Measurements from ENCODE around the gene BZW2.

DNA sequence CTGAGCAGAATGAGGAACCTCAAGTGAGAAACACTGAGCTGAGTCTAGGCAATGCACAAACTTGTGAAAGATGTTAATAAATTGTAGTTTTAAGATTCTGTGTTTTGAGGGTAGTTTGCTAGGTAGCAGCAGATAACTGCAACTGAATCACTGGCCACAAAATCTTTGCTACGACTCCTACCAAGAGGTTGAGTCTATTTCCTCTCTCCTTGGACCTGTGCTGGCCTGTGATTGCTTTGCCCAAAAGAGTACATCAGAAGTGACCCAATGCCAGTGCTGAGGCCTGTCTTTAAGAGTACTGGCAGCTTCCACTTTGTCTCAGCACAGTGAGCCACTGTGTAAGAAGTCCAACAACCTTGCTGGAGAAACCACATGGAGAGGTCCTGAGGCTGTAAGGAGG is 95.7 kb downstream of the BZW2 start:
- no peak for TF ChIP-seq POLR2AphosphoS5 (IDR thresholded peaks at IDR 0.05; ENCODE audit: low read depth, low read length)
- no peak for TF ChIP-seq POLR2A (IDR thresholded peaks at IDR 0.05; ENCODE audit: low read depth, low read length)

All from GM12892 (cell line).